Nephron progenitor cell (in vitro differentiated cells): ENCODE results near the gene APOD.
"Not testable (repeated sequence)": the region's sequence is repeated elsewhere in the genome, so short reads cannot be mapped to it uniquely, and the experiment has no call there.

Experiments used
- DNase-seq: peaks from one replicate; pipeline ENCODE4 v3.0.0; 2021
- H3K27ac Mint-ChIP-seq: 2 replicates; pipeline ENCODE4 v1.8.0; 2021; ENCODE audit warnings: mild to moderate bottlenecking, moderate library complexity, mixed read lengths
- H3K27me3 Mint-ChIP-seq: 2 replicates; pipeline ENCODE4 v1.8.0; 2021; ENCODE audit warnings: mild to moderate bottlenecking, low read depth, mixed read lengths; ENCODE audit not compliant: poor library complexity
- H3K36me3 Mint-ChIP-seq: 2 replicates; pipeline ENCODE4 v1.8.0; 2021; ENCODE audit warnings: low read depth, mixed read lengths
- H3K4me1 Mint-ChIP-seq: 2 replicates; pipeline ENCODE4 v1.8.0; 2021; ENCODE audit warnings: mixed read lengths
- H3K4me3 Mint-ChIP-seq: 2 replicates; pipeline ENCODE4 v1.8.0; 2021; ENCODE audit warnings: mild to moderate bottlenecking, moderate library complexity, mixed read lengths
- H3K9me3 Mint-ChIP-seq: 2 replicates; pipeline ENCODE4 v1.8.0; 2021; ENCODE audit warnings: mild to moderate bottlenecking, moderate library complexity, mixed read lengths
- CTCF ChIP-seq: fragments of 200-600 bp; sonication (generic); IDR thresholded peaks from 2 replicates; pipeline ENCODE4 v1.5.0; 2021; ENCODE audit warnings: antibody characterized with exemption

Gene APOD

GRCh38 chr3:195613468-195614069 lies 29.8 kb upstream of the APOD start:
- no peak for TF ChIP-seq CTCF
- no peaks in the 10 kb centered on the region for H3K36me3 Mint-ChIP-seq
- peaks cover 31% of the 10 kb centered on the region for H3K9me3 Mint-ChIP-seq
- H3K27me3 Mint-ChIP-seq, result peaks cover 2% of the 10 kb centered on the region
- H3K27ac Mint-ChIP-seq, result no peak overlapping the region
- DNase-seq, result no peak
- H3K4me3 Mint-ChIP-seq, result no peak overlapping the region
- peaks cover 4% of the 10 kb centered on the region for H3K4me1 Mint-ChIP-seq

GRCh38 chr3:195612075-195612800 lies 28.5 kb upstream of the APOD start:
- Mint-ChIP-seq H3K27ac (no peak overlapping the region), H3K9me3 (peaks cover 44% of the 10 kb centered on the region), H3K36me3 (peaks cover 4% of the 10 kb centered on the region), H3K4me3 (no peak overlapping the region), H3K27me3 (peaks cover 2% of the 10 kb centered on the region), H3K4me1 (peaks cover 4% of the 10 kb centered on the region)
- DNase-seq, result no peak
- TF ChIP-seq CTCF, result no peak

- Mint-ChIP-seq H3K4me1 (no peaks in the 10 kb centered on the region), H3K9me3 (peaks cover 72% of the 10 kb centered on the region), H3K4me3 (no peak overlapping the region), H3K36me3 (peaks cover 11% of the 10 kb centered on the region), H3K27ac (no peak overlapping the region), H3K27me3 (peaks cover 3% of the 10 kb centered on the region)
- DNase-seq, result no peak
- TF ChIP-seq CTCF, result no peak
These were observed 25.5 kb upstream of the APOD start for GRCh38 chr3:195609229-195609628.

- H3K4me3 Mint-ChIP-seq, H3K36me3 Mint-ChIP-seq, DNase-seq, H3K4me1 Mint-ChIP-seq, H3K27me3 Mint-ChIP-seq, H3K27ac Mint-ChIP-seq: not testable (repeated sequence)
- peaks cover 65% of the 10 kb centered on the region for H3K9me3 Mint-ChIP-seq
These were observed 18.0 kb upstream of the APOD start for GRCh38 chr3:195601785-195602184.

- peaks cover 61% of the 10 kb centered on the region for H3K9me3 Mint-ChIP-seq
- no peak for TF ChIP-seq CTCF
- peaks cover 4% of the 10 kb centered on the region for H3K36me3 Mint-ChIP-seq
- no peak for DNase-seq
- H3K4me1 Mint-ChIP-seq, result no peaks in the 10 kb centered on the region
- H3K4me3 Mint-ChIP-seq, result no peak overlapping the region
- H3K27me3 Mint-ChIP-seq, result peaks cover 5% of the 10 kb centered on the region
- H3K27ac Mint-ChIP-seq, result no peak overlapping the region
These were observed 17.6 kb upstream of the APOD start for GRCh38 chr3:195601382-195601781.

GRCh38 chr3:195599926-195600325 lies 16.2 kb upstream of the APOD start:
- not testable (repeated sequence) for DNase-seq, H3K4me3 Mint-ChIP-seq, H3K4me1 Mint-ChIP-seq, H3K27me3 Mint-ChIP-seq, H3K36me3 Mint-ChIP-seq, H3K27ac Mint-ChIP-seq
- peaks cover 49% of the 10 kb centered on the region for H3K9me3 Mint-ChIP-seq

GRCh38 chr3:195599516-195599915 lies 15.8 kb upstream of the APOD start:
- H3K4me1 Mint-ChIP-seq, DNase-seq: not testable (repeated sequence)
- H3K9me3 Mint-ChIP-seq, result peaks cover 45% of the 10 kb centered on the region

More at GRCh38 chr3:195599516-195599915, 15.8 kb upstream of the APOD start:
- H3K27ac Mint-ChIP-seq, H3K36me3 Mint-ChIP-seq, H3K27me3 Mint-ChIP-seq, H3K4me3 Mint-ChIP-seq: not testable (repeated sequence)
